Activated CD4-positive, alpha-beta T cell treated with anti-CD3 and anti-CD28 coated beads for 4 hours (primary cell): ENCODE results near the gene SLC10A7.

Source experiments
- DNase-seq, 2 donors: peaks; one replicate each; pipeline ENCODE4 v3.0.0-alpha.2; 2020

SLC10A7 gene

GRCh38 chr4:146247356-146247755 lies 274.4 kb downstream of the SLC10A7 start:
- no peak for DNase-seq

GRCh38 chr4:146246381-146246780 lies 275.4 kb downstream of the SLC10A7 start:
- no peak for DNase-seq

- no peak for DNase-seq
Observed at GRCh38 chr4:146245850-146246249, 275.9 kb downstream of the SLC10A7 start.

GRCh38 chr4:146245246-146245645 lies 276.5 kb downstream of the SLC10A7 start:
- DNase-seq, result no peak

GRCh38 chr4:146244496-146244895 lies 277.2 kb downstream of the SLC10A7 start:
- DNase-seq, result no peak

GRCh38 chr4:146243883-146244277 lies 277.9 kb downstream of the SLC10A7 start:
- no peak for DNase-seq

- peak; percentile 61 to 63 for DNase-seq
Observed at GRCh38 chr4:146243141-146243882, 278.4 kb downstream of the SLC10A7 start.

- no peak for DNase-seq
Observed at GRCh38 chr4:146238107-146238506, 283.6 kb downstream of the SLC10A7 start.

GRCh38 chr4:146237092-146237491 lies 284.6 kb downstream of the SLC10A7 start:
- no peak for DNase-seq

- no peak for DNase-seq
Observed at GRCh38 chr4:146236216-146236615, 285.5 kb downstream of the SLC10A7 start.

- no peak for DNase-seq
Observed at GRCh38 chr4:146235654-146236177, 286.0 kb downstream of the SLC10A7 start.

- DNase-seq, result no peak
Observed at GRCh38 chr4:146232131-146232722, 289.5 kb downstream of the SLC10A7 start.

- DNase-seq, result no peak
Observed at GRCh38 chr4:146229406-146229805, 292.3 kb downstream of the SLC10A7 start.

- DNase-seq, result no peak
Observed at GRCh38 chr4:146224326-146224966, 297.3 kb downstream of the SLC10A7 start.

GRCh38 chr4:146222313-146222712 lies 299.4 kb downstream of the SLC10A7 start:
- no peak for DNase-seq

GRCh38 chr4:146214238-146214637 lies 307.5 kb downstream of the SLC10A7 start, which contains the start of gene REELD1:
Gene REELD1, plus strand, starts transcription at chr4:146214538. Its CDS starts 2,415 bp downstream, at chr4:146216953.
- DNase-seq, result no peak

- no peak for DNase-seq
Observed at GRCh38 chr4:146212781-146213180, 309.0 kb downstream of the SLC10A7 start.

GRCh38 chr4:146211440-146211839 lies 310.3 kb downstream of the SLC10A7 start:
- no peak for DNase-seq

- no peak for DNase-seq
Observed at GRCh38 chr4:146210890-146211289, 310.9 kb downstream of the SLC10A7 start.

- no peak for DNase-seq
Observed at GRCh38 chr4:146207410-146207809, 314.3 kb downstream of the SLC10A7 start.
